H1 (cell line): ENCODE data around the gene MMP24. TPM values are rescaled to one million over a fixed set of nuclear protein-coding genes. Genes with fewer than 3 reads are reported as not detected.
A peak's percentile ranks its signal among the peaks of the same experiment; 100 is the strongest.

Experiments
- CTCF ChIA-PET: fragments of 300-600 bp; sonication (Branson Sonifier 250); formaldehyde crosslinking; loops from one replicate; lab custom pipeline; 2021; ENCODE audit not compliant: partially characterized antibody; lab: Charles Lee
- POLR2A ChIA-PET: fragments of 300-600 bp; sonication (Branson Sonifier 250); formaldehyde crosslinking; loops from one replicate; lab custom pipeline; 2021; ENCODE audit warnings: inconsistent platforms; ENCODE audit not compliant: partially characterized antibody; lab: Charles Lee
- DNase-seq, 2 experiments: peaks; one replicate each; pipeline versions ENCODE4 v3.0.0 to v3.0.0-alpha.2; 2010 to 2022; ENCODE audit warnings: low spot score in 2 of 2, low read depth in 1 of 2, mixed read lengths in 1 of 2
- FAIRE-seq: peaks from 2 replicates; lab custom pipeline; 2011; peaks lifted over from hg19 to GRCh38; lab: Jason Lieb, UNC
- H2AFZ ChIP-seq: 2 replicates; pipeline ENCODE4 v1.8.1; 2012; ENCODE audit warnings: low read length, inconsistent platforms
- H2AK5ac ChIP-seq: 2 replicates; pipeline ENCODE4 v1.6.1; 2013; ENCODE audit warnings: low read depth, low read length
- H2BK120ac ChIP-seq: replicated peaks from 2 replicates; pipeline ENCODE3; 2013; ENCODE audit warnings: low read depth, low read length, inconsistent platforms
- H2BK12ac ChIP-seq: 2 replicates; pipeline ENCODE4 v1.6.1; 2013; ENCODE audit warnings: low read depth, low read length
- H2BK15ac ChIP-seq: 2 replicates; pipeline ENCODE4 v1.6.1; 2013; ENCODE audit warnings: low read length
- H2BK20ac ChIP-seq: 2 replicates; pipeline ENCODE4 v1.6.1; 2013; ENCODE audit warnings: low read length
- H2BK5ac ChIP-seq: 2 replicates; pipeline ENCODE4 v1.6.1; 2013; ENCODE audit warnings: low read depth, low read length
- H3K14ac ChIP-seq: 2 replicates; pipeline ENCODE4 v1.6.1; 2013; ENCODE audit warnings: inconsistent platforms; ENCODE audit not compliant: insufficient read length
- H3K18ac ChIP-seq: 2 replicates; pipeline ENCODE4 v1.6.1; 2013; ENCODE audit warnings: low read length; ENCODE audit errors: extremely low read depth
- H3K23ac ChIP-seq: 2 replicates; pipeline ENCODE4 v1.6.1; 2013; ENCODE audit warnings: inconsistent platforms; ENCODE audit not compliant: insufficient read length
- H3K23me2 ChIP-seq: 2 replicates; pipeline ENCODE4 v1.6.1; 2013; ENCODE audit warnings: low read depth, low read length
- H3K27ac ChIP-seq: 2 replicates; pipeline ENCODE4 v1.6.1; 2011; ENCODE audit warnings: low read depth, low read length, inconsistent platforms
- H3K27me3 ChIP-seq, 4 experiments: replicated peaks in 1 of 4; 1 replicate in 1 of 4; 2 replicates in 3 of 4; pipeline versions ENCODE4 v1.6.1 to v1.8.1; 2011 to 2013; ENCODE audit warnings: low read length in 3 of 4, mild to moderate bottlenecking in 3 of 4, inconsistent platforms in 2 of 4, mixed read lengths in 2 of 4, moderate library complexity in 1 of 4; ENCODE audit not compliant: control insufficient read depth in 3 of 4, insufficient read depth in 3 of 4; ENCODE audit errors: extremely low read depth in 1 of 4
- H3K36me3 ChIP-seq, 4 experiments: 2 replicates each; pipeline versions ENCODE4 v1.6.1 to v1.8.1; 2011 to 2013; ENCODE audit warnings: mild to moderate bottlenecking in 4 of 4, low read length in 3 of 4, moderate library complexity in 2 of 4, control low read depth in 1 of 4, inconsistent platforms in 1 of 4; ENCODE audit not compliant: insufficient read depth in 4 of 4, control insufficient read depth in 2 of 4
- H3K4ac ChIP-seq: replicated peaks from 2 replicates; pipeline ENCODE3; 2013; ENCODE audit warnings: low read length, low read depth, mixed read lengths, inconsistent platforms; ENCODE audit not compliant: insufficient read length
- H3K4me1 ChIP-seq, 4 experiments: replicated peaks in 1 of 4; 1 replicate in 1 of 4; 2 replicates in 3 of 4; pipeline versions ENCODE4 v1.6.1 to v1.8.1; 2011 to 2013; ENCODE audit warnings: low read length in 3 of 4, inconsistent platforms in 2 of 4, mixed read lengths in 1 of 4; ENCODE audit not compliant: insufficient read depth in 4 of 4, control insufficient read depth in 3 of 4
- H3K4me2 ChIP-seq, 2 experiments: 2 replicates each; pipeline versions ENCODE4 v1.6.1 to v1.8.1; 2011 to 2013; ENCODE audit warnings: low read depth in 2 of 2, low read length in 2 of 2, control low read depth in 1 of 2, inconsistent platforms in 1 of 2, mild to moderate bottlenecking in 1 of 2; ENCODE audit not compliant: insufficient read depth in 1 of 2
- H3K4me3 ChIP-seq, 4 experiments: fragments of 200-600, 300-600 bp in 1 of 4; sonication (generic), shearing (Covaris generic), sonication (Bioruptor Twin) in 1 of 4; 2 replicates each; pipeline versions ENCODE4 v1.5.1 to v1.8.1; 2011 to 2016; ENCODE audit warnings: low read length in 4 of 4, low read depth in 3 of 4, control low read depth in 2 of 4, inconsistent platforms in 2 of 4, mild to moderate bottlenecking in 2 of 4, mixed read lengths in 1 of 4, moderate library complexity in 1 of 4; ENCODE audit not compliant: insufficient read depth in 2 of 4; ENCODE audit errors: extremely low read depth in 1 of 4
- H3K56ac ChIP-seq: replicated peaks from 2 replicates; pipeline ENCODE3; 2013; ENCODE audit warnings: low read depth, mild to moderate bottlenecking, mixed read lengths, low read length, inconsistent platforms; ENCODE audit not compliant: insufficient read length
- H3K79me1 ChIP-seq: 2 replicates; pipeline ENCODE4 v1.6.1; 2013; ENCODE audit warnings: low read depth, low read length, control low read depth
- H3K79me2 ChIP-seq, 2 experiments: 2 replicates each; pipeline versions ENCODE4 v1.6.1 to v1.8.1; 2012 to 2013; ENCODE audit warnings: low read length in 2 of 2, mild to moderate bottlenecking in 2 of 2, inconsistent platforms in 1 of 2; ENCODE audit not compliant: insufficient read depth in 2 of 2, control insufficient read depth in 1 of 2
- H3K9ac ChIP-seq, 4 experiments: replicated peaks in 1 of 4; 1 replicate in 1 of 4; 2 replicates in 3 of 4; pipeline versions ENCODE4 v1.6.1 to v1.8.1; 2011 to 2013; ENCODE audit warnings: low read depth in 3 of 4, low read length in 3 of 4, control low read depth in 2 of 4, mild to moderate bottlenecking in 2 of 4, moderate library complexity in 2 of 4, inconsistent platforms in 1 of 4; ENCODE audit errors: extremely low read depth in 1 of 4
- H3K9me3 ChIP-seq, 2 experiments: 2 replicates each; pipeline versions ENCODE4 v1.6.1 to v1.8.1; 2012 to 2013; ENCODE audit warnings: mild to moderate bottlenecking in 2 of 2, moderate library complexity in 2 of 2, control low read depth in 1 of 2, inconsistent platforms in 1 of 2, low read depth in 1 of 2, low read length in 1 of 2, mixed read lengths in 1 of 2; ENCODE audit not compliant: insufficient read depth in 2 of 2
- H4K20me1 ChIP-seq, 2 experiments: replicated peaks in 1 of 2; 2 replicates each; pipeline versions ENCODE3 to v1.8.1; 2011 to 2013; ENCODE audit warnings: inconsistent platforms in 2 of 2, low read length in 2 of 2, mild to moderate bottlenecking in 1 of 2; ENCODE audit not compliant: insufficient read depth in 2 of 2, control insufficient read depth in 1 of 2
- H4K5ac ChIP-seq: 2 replicates; pipeline ENCODE4 v1.6.1; 2013; ENCODE audit warnings: low read length, low read depth, mixed read lengths, inconsistent platforms; ENCODE audit not compliant: insufficient read length
- H4K8ac ChIP-seq: 2 replicates; pipeline ENCODE4 v1.8.0; 2013; ENCODE audit warnings: mild to moderate bottlenecking, moderate library complexity, low read length, inconsistent platforms; ENCODE audit not compliant: insufficient read depth; ENCODE audit errors: extremely low read depth
- H4K91ac ChIP-seq: replicated peaks from 2 replicates; pipeline ENCODE3; 2013; ENCODE audit warnings: low read length, mixed read lengths, inconsistent platforms; ENCODE audit not compliant: insufficient read length
- BACH1 ChIP-seq: IDR thresholded peaks from 2 replicates; pipeline ENCODE4 v1.6.1; 2012; ENCODE audit warnings: low read length, improper control_type of control experiment
- CBX5 ChIP-seq: fragments of 300-800, 300-1000 bp; sonication (generic); IDR thresholded peaks from 2 replicates; pipeline ENCODE4 v1.7.1; 2016; ENCODE audit warnings: antibody characterized with exemption, low read length, low read depth
- CREB1 ChIP-seq: IDR thresholded peaks from 2 replicates; pipeline ENCODE4 v1.6.1; 2012; ENCODE audit warnings: inconsistent platforms
- EZH2 ChIP-seq: fragments of 200-600 bp; sonication (generic); IDR thresholded peaks from 2 replicates; pipeline ENCODE4 v1.7.1; 2012; ENCODE audit warnings: low read depth, mild to moderate bottlenecking, moderate library complexity, low read length, inconsistent platforms; ENCODE audit not compliant: severe bottlenecking
- SIX5 ChIP-seq: IDR thresholded peaks from 2 replicates; pipeline ENCODE4 v1.6.1; 2011; ENCODE audit warnings: mild to moderate bottlenecking, low read depth, low read length
- TAF1 ChIP-seq: IDR thresholded peaks from 2 replicates; pipeline ENCODE4 v1.6.1; 2011; ENCODE audit warnings: mild to moderate bottlenecking, low read depth, low read length
- TCF12 ChIP-seq: IDR thresholded peaks from 2 replicates; pipeline ENCODE4 v1.6.1; 2011; ENCODE audit warnings: low read depth, mild to moderate bottlenecking, low read length
- WGBS, 2 experiments: shearing (Covaris generic) in 1 of 2; methylation state at CpG; one replicate each; pipeline versions ENCODE4 v1.1.6 to v1.1.7; 2013 to 2015; ENCODE audit warnings: low lambda C conversion rate in 2 of 2, mixed read lengths in 2 of 2, inconsistent platforms in 1 of 2, low coverage in 1 of 2, missing lambda C conversion rate in 1 of 2; ENCODE audit not compliant: insufficient replicate concordance in 2 of 2, insufficient coverage in 1 of 2, insufficient read length in 1 of 2; ENCODE audit errors: extremely low coverage in 1 of 2, missing lambda C conversion rate in 1 of 2; 5-methylcytosine and 5-hydroxymethylcytosine counted together
- polyA plus RNA-seq, 7 experiments: library from polyadenylated mRNA; depleted of rRNA in 3 of 7; stranded (reverse) in 5 of 7; unstranded in 2 of 7; fragments of >200 nt in 5 of 7; fragments of 200-250 nt in 2 of 7; gene quantifications; 1 replicate in 5 of 7; 2 replicates in 1 of 7; 4 replicates in 1 of 7; pipeline versions ENCODE4 v1.2.1 to v1.2.3, GENCODE V29; 2011 to 2013; ENCODE audit warnings: missing spikeins in 2 of 7, mixed read lengths in 2 of 7
- total RNA-seq: library from RNA; stranded (reverse); fragmentation: NEBNext Ultra II Directional; extraction: Animal tissue kit (Norgen Biotek cat#: 25700); gene quantifications from 2 replicates; pipeline ENCODE4 v1.2.1, GENCODE V29; 2021
- TF ChIP-seq, protein P1 (sequence below): IDR thresholded peaks from 2 replicates; pipeline ENCODE4 v1.6.1; 2011; ENCODE audit warnings: low read length, improper control_type of control experiment
- TF ChIP-seq, protein P2 (sequence below), 3 experiments: IDR thresholded peaks; 1 replicate in 2 of 3; 2 replicates in 1 of 3; pipeline versions ENCODE4 v1.5.1 to v1.6.1; 2011; ENCODE audit warnings: low read length in 3 of 3, mild to moderate bottlenecking in 3 of 3, inconsistent platforms in 2 of 3, low read depth in 1 of 3, moderate library complexity in 1 of 3; ENCODE audit not compliant: insufficient read depth in 1 of 3; ENCODE audit errors: control extremely low read depth in 1 of 3

MMP24 gene
- total and polyA plus RNA-seq, 2 of the 8 experiments (the other 6 are each of a cell fraction or from before 2014, with no cell fraction given): 18.8 to 21.4 TPM

DNA sequence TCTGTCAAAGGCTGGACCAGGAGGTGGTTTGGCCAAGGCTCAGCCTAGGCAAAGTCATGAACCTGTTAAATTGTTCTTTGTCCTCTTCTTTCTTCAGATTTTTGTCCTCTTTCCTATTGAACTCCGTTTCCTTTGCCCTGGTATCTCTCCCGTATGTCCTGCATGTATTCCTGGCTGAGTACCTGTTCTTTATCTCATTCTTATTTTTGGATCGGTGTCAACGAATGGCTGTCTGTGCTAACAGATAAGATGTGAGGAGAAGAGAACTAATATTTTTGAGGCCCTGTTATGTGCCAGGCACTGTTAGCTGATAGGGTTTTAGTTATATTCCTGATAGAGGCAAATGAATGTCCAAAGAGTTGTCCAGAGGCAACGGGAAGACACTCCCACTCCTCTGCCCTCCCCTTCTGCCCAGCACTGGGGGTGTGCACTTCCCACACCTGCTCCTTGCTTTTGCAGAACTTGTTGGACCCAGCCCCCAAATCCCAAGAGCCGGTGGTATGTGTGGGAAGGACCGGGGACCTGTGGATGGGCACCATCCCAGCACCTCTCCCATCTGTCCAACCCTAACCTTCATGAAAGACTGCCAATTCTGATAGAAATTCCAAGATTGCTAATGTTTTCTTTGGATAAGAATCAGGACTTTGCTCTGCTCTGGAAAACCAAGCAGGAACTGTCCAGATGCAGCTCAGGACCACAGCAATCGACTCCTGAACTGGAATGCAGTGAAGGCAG, 30.9 kb downstream of the MMP24 start:
- no peak overlapping the region for H2BK20ac ChIP-seq
- ChIA-PET CTCF (interaction anchor here (0.6 to 1.2 kb wide), 2 partner anchors 43 to 183 kb away, joined by 3 read pairs; no protein-coding TSS in a partner anchor), POLR2A (interaction anchor here (0.6 to 1.7 kb wide), 3 partner anchors 10 to 28 kb away, joined by 3 to 4 read pairs (median 3); no protein-coding TSS in a partner anchor)
- H3K79me2 ChIP-seq: no peaks in the 10 kb centered on the region
- H3K36me3 ChIP-seq: peaks cover 0 to 19% (median 0%) of the 10 kb centered on the region in 4 experiments; a peak in 2 of 8 replicates
- TF ChIP-seq TAF1 (no peak), CREB1 (no peak), BACH1 (no peak), EZH2 (no peak), SIX5 (no peak), CBX5 (no peak), TCF12 (no peak)
- TF ChIP-seq, protein P1, sequence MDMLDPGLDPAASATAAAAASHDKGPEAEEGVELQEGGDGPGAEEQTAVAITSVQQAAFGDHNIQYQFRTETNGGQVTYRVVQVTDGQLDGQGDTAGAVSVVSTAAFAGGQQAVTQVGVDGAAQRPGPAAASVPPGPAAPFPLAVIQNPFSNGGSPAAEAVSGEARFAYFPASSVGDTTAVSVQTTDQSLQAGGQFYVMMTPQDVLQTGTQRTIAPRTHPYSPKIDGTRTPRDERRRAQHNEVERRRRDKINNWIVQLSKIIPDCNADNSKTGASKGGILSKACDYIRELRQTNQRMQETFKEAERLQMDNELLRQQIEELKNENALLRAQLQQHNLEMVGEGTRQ: no peak
- TF ChIP-seq, protein P2, sequence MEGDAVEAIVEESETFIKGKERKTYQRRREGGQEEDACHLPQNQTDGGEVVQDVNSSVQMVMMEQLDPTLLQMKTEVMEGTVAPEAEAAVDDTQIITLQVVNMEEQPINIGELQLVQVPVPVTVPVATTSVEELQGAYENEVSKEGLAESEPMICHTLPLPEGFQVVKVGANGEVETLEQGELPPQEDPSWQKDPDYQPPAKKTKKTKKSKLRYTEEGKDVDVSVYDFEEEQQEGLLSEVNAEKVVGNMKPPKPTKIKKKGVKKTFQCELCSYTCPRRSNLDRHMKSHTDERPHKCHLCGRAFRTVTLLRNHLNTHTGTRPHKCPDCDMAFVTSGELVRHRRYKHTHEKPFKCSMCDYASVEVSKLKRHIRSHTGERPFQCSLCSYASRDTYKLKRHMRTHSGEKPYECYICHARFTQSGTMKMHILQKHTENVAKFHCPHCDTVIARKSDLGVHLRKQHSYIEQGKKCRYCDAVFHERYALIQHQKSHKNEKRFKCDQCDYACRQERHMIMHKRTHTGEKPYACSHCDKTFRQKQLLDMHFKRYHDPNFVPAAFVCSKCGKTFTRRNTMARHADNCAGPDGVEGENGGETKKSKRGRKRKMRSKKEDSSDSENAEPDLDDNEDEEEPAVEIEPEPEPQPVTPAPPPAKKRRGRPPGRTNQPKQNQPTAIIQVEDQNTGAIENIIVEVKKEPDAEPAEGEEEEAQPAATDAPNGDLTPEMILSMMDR (IDR thresholded peaks at IDR 0.05; ENCODE audit: control extremely low read depth in 1 of 3, insufficient read depth in 1 of 3, low read depth in 1 of 3, low read length in 3 of 3): no peak
- 90% methylated on average over 8 of the region's 8 CpGs; no CpG with 5 or more reads in 1 of the 2 experiments for WGBS, 2 experiments
- H3K79me1 ChIP-seq: no peaks in the 10 kb centered on the region
- H3K4me1 ChIP-seq: peaks cover 8 to 27% (median 19%) of the 10 kb centered on the region in 4 experiments
- no peak overlapping the region for H4K91ac ChIP-seq
- H2BK5ac ChIP-seq: no peak overlapping the region
- H3K9me3 ChIP-seq: no peaks in the 10 kb centered on the region
- no peak for DNase-seq
- H3K23ac ChIP-seq: no peak overlapping the region
- no peak overlapping the region for H2AFZ ChIP-seq
- no peak overlapping the region for H4K8ac ChIP-seq
- no peak overlapping the region for H3K4ac ChIP-seq
- no peak overlapping the region for H3K4me3 ChIP-seq
- no peak overlapping the region; the same call in 1 of the 2 replicates for H2BK12ac ChIP-seq
- no peak overlapping the region for H3K4me2 ChIP-seq
- no peaks in the 10 kb centered on the region for H3K27me3 ChIP-seq
- H2BK15ac ChIP-seq: no peak overlapping the region
- H2AK5ac ChIP-seq: no peak overlapping the region
- no peak overlapping the region for H4K5ac ChIP-seq
- H3K23me2 ChIP-seq: no peaks in the 10 kb centered on the region
- no peak overlapping the region for H3K27ac ChIP-seq
- H4K20me1 ChIP-seq: no peaks in the 10 kb centered on the region
- H3K56ac ChIP-seq: no peak overlapping the region
- peak overlapping the region; percentile 48 for H2BK120ac ChIP-seq
- H3K9ac ChIP-seq: no peak overlapping the region
- H3K18ac ChIP-seq: no peak overlapping the region
- H3K14ac ChIP-seq: no peak overlapping the region
- FAIRE-seq: no peak
